ENCODE data around the gene LRRC2.

DNA sequence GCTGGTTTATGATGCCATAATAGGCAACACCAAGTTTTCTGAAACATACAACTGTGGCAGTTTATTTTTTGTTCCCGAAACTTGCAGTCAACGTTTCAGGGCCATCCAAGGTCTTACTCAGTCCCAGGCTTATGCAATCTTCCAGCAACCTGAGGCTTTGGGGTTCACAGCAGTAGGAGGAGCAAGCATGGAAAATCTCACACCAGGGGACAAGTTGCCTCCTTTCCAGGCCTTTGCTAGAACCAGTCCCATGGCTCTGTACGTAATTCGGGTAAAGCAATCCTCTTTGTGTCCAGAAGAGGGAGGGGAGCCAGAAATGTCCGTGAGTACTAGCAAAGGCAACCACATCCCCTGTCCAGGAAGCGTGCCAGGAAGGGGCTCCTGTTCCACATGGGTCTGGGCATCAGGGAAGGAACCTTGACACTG lies 41.5 kb upstream of the LRRC2 start:
- no peak for TF ChIP-seq CTCF (IDR thresholded peaks at IDR 0.05)
- no peak for TF ChIP-seq ZFX (IDR thresholded peaks at IDR 0.05; ENCODE audit: borderline replicate concordance)
